Measurements from ENCODE around the gene VKORC1L1.

- no peak for TF ChIP-seq E2F6 (IDR thresholded peaks at IDR 0.05)
- no peak for TF ChIP-seq CTCF (IDR thresholded peaks at IDR 0.05; ENCODE audit: control extremely low read depth in 1 of 3, insufficient read depth in 1 of 3, low read depth in 1 of 3, low read length in 3 of 3)
- no peak for TF ChIP-seq EZH2 (IDR thresholded peaks at IDR 0.05; ENCODE audit: low read depth, low read length, severe bottlenecking)
- no peak for TF ChIP-seq CHD2 (IDR thresholded peaks at IDR 0.05; ENCODE audit: low read length)
- no peak for TF ChIP-seq EP300 (IDR thresholded peaks at IDR 0.05; ENCODE audit: borderline replicate concordance in 1 of 2, low read depth in 2 of 2, low read length in 2 of 2)
- no peak for TF ChIP-seq JUND (IDR thresholded peaks at IDR 0.05; ENCODE audit: low read length)
Measured at GRCh38 chr7:65840446-65840845, 32.4 kb upstream of the VKORC1L1 start.
